Chondrocyte (in vitro differentiated cells): ENCODE results near the gene DOK5. TPM values are rescaled to one million over a fixed set of nuclear protein-coding genes. Genes with fewer than 3 reads are reported as not detected.
"Not testable (repeated sequence)": the region's sequence is repeated elsewhere in the genome, so short reads cannot be mapped to it uniquely, and the experiment has no call there.

Experiments used
- DNase-seq: peaks from one replicate; pipeline ENCODE4 v3.0.0; 2021; ENCODE audit warnings: mixed read lengths, low spot score
- H3K27ac Mint-ChIP-seq: one replicate; pipeline ENCODE4 v1.8.0; 2021; ENCODE audit warnings: mild to moderate bottlenecking, moderate library complexity, mixed read lengths; ENCODE audit not compliant: unreplicated experiment
- H3K27me3 Mint-ChIP-seq: 2 replicates; pipeline ENCODE4 v1.8.0; 2021; ENCODE audit warnings: low read depth, mixed read lengths
- H3K36me3 Mint-ChIP-seq: 2 replicates; pipeline ENCODE4 v1.8.0; 2021; ENCODE audit warnings: low read depth, mixed read lengths
- H3K4me1 Mint-ChIP-seq: 2 replicates; pipeline ENCODE4 v1.8.0; 2021; ENCODE audit warnings: low read depth, mild to moderate bottlenecking, mixed read lengths
- H3K4me3 Mint-ChIP-seq: one replicate; pipeline ENCODE4 v1.8.0; 2021; ENCODE audit warnings: mild to moderate bottlenecking, moderate library complexity, mixed read lengths; ENCODE audit not compliant: unreplicated experiment
- H3K9me3 Mint-ChIP-seq: 2 replicates; pipeline ENCODE4 v1.8.0; 2021; ENCODE audit warnings: low read depth, mixed read lengths
- total RNA-seq: library from RNA; stranded (reverse); gene quantifications from 3 replicates; pipeline ENCODE4 v1.2.1, GENCODE V29; 2021
- TF ChIP-seq, protein P1 (sequence below): fragments of 200-600 bp; sonication (generic); IDR thresholded peaks from 2 replicates; pipeline ENCODE4 v1.5.0; 2021; ENCODE audit warnings: antibody characterized with exemption, mild to moderate bottlenecking, moderate library complexity

DOK5 gene
- total RNA-seq, 1 donor from 2014 or later, result 8.7 TPM

DNA sequence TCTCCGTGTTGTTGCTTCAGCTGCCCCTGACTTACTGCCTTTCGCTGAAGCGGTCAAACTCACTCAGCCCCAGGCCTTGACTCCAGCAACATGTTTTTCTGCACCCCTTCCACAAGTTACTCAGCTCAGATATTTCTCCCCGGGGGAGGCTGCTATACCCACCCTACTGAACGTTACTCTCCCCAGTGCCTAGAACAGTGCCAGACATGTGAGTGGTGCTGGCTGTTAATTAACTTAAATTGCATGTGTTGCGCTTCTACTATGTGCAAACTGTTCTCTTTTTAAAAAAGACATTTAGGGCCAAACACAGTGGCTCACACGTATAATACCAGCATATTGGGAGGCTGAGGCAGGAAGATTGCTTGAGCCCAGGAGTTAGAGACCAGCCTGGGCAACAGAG lies 41.2 kb upstream of the DOK5 start:
- no peak for DNase-seq
- Mint-ChIP-seq H3K27ac (no peak overlapping the region), H3K36me3 (no peaks in the 10 kb centered on the region), H3K9me3 (no peaks in the 10 kb centered on the region), H3K4me1 (no peaks in the 10 kb centered on the region), H3K27me3 (no peaks in the 10 kb centered on the region), H3K4me3 (no peak overlapping the region)
- TF ChIP-seq, protein P1, sequence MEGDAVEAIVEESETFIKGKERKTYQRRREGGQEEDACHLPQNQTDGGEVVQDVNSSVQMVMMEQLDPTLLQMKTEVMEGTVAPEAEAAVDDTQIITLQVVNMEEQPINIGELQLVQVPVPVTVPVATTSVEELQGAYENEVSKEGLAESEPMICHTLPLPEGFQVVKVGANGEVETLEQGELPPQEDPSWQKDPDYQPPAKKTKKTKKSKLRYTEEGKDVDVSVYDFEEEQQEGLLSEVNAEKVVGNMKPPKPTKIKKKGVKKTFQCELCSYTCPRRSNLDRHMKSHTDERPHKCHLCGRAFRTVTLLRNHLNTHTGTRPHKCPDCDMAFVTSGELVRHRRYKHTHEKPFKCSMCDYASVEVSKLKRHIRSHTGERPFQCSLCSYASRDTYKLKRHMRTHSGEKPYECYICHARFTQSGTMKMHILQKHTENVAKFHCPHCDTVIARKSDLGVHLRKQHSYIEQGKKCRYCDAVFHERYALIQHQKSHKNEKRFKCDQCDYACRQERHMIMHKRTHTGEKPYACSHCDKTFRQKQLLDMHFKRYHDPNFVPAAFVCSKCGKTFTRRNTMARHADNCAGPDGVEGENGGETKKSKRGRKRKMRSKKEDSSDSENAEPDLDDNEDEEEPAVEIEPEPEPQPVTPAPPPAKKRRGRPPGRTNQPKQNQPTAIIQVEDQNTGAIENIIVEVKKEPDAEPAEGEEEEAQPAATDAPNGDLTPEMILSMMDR, result no peak

DNA sequence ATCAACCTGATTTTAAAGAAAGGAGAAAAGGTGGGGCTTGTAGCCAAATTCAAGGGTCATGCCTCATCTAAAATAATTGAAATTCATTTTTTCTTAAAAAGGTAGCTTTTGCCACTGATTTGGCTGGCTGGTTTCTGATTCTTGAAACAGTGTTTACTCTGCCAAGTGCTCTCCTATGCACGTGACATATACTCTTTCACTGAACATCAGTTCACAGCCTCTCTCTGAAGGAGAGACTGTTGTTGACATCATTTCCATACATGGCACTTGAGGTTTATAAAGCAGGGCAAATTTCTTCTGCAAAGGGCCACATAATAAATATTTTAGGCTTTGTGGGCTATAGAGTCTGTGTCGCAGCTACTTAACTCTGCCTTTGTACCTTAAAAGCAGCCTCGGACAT lies 40.4 kb upstream of the DOK5 start:
- no peaks in the 10 kb centered on the region for H3K9me3 Mint-ChIP-seq
- H3K4me1 Mint-ChIP-seq, result no peaks in the 10 kb centered on the region
- no peaks in the 10 kb centered on the region for H3K27me3 Mint-ChIP-seq
- no peak for DNase-seq
- no peak overlapping the region for H3K4me3 Mint-ChIP-seq
- H3K27ac Mint-ChIP-seq, result no peak overlapping the region
- H3K36me3 Mint-ChIP-seq, result no peaks in the 10 kb centered on the region
- TF ChIP-seq, protein P1, result no peak

DNA sequence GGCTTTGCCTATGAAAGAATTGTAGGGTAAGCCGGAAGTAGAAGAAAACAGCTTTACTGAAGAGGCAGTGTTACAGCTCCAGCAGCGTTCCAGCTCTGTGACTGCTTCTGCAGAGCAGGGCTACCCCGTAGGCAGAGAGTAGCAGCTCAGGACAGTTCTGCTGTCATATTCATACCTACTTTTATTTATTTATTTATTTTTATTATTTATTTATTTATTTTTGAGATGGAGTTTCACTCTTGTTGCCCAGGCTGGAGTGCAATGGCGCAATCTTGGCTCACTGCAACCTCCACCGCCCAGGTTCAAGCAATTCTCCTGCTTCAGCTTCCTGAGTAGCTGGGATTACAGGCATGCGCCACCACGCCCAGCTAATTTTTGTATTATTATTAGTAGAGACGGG lies 39.0 kb upstream of the DOK5 start:
- not testable (repeated sequence) for H3K36me3 Mint-ChIP-seq, H3K27ac Mint-ChIP-seq, H3K27me3 Mint-ChIP-seq, DNase-seq, H3K4me3 Mint-ChIP-seq, H3K4me1 Mint-ChIP-seq, H3K9me3 Mint-ChIP-seq

DNA sequence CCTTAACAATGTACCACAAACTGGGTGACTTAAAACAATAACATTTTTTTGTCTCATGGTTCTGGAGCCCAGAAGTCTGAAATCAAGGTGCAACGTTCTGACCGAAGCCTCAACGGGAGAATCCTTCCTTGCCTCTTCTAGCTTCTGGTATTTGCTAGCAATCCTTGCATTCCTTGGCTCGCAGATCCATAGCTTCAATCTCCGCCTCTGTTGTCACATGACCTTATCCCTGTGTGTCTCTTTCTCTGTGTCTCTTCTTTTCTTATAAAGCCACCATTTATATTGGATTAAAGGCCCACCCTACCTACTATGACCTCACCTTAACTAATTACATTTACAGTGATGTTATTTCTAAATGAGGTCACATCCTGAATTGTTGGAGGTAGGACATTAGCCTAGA lies 37.2 kb upstream of the DOK5 start:
- DNase-seq, result no peak
- Mint-ChIP-seq H3K36me3 (no peaks in the 10 kb centered on the region), H3K4me3 (no peak overlapping the region), H3K27me3 (peaks cover 6% of the 10 kb centered on the region), H3K27ac (no peak overlapping the region), H3K9me3 (peaks cover 5% of the 10 kb centered on the region), H3K4me1 (no peaks in the 10 kb centered on the region)
- TF ChIP-seq, protein P1, result no peak

DNA sequence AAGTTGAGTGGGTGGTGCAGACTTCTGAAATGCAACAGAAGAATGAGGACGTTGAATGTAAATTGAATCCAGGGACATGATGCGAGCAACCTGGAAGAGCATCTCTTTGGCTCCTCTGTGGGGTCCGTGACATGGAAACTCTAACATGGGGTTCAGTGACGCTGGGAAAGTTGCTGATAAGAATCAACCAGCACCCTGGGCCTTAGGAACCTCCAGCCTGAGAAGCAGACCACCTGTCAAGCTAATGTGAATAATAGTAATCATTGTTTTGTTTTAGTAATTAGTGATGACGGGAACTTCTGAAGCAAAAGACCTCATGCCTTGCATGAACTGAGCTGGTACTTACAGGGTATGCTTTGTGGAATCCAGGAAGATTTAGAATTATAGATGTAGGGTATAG lies 25.2 kb upstream of the DOK5 start:
- Mint-ChIP-seq H3K9me3 (peaks cover 4% of the 10 kb centered on the region), H3K27me3 (peaks cover 33% of the 10 kb centered on the region), H3K27ac (no peak overlapping the region), H3K36me3 (peaks cover 1% of the 10 kb centered on the region), H3K4me3 (no peak overlapping the region), H3K4me1 (no peaks in the 10 kb centered on the region)
- no peak for DNase-seq
- TF ChIP-seq, protein P1, result no peak

DNA sequence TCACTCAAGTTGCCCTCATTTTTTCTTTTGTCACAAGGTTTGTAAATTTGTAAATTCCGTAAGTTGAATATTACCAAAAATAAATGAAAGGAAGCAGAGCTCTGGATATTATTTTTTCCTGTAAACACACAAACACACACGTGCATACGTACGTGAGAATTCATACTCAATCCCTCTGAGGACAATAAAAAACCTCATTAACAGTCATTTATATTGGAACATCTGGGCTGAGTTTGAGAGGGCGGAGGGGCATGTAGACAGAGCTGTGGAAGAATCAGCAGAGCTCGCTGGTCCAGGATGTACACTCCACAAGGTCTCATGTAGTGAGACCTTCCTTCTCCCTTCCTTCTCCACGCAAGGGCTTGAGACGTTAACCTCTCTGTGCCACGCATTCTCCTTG lies 24.2 kb upstream of the DOK5 start:
- peaks cover 4% of the 10 kb centered on the region for H3K9me3 Mint-ChIP-seq
- no peak for DNase-seq
- TF ChIP-seq, protein P1, result no peak
- peaks cover 30% of the 10 kb centered on the region for H3K27me3 Mint-ChIP-seq
- H3K4me1 Mint-ChIP-seq, result no peaks in the 10 kb centered on the region
- H3K36me3 Mint-ChIP-seq, result peaks cover 1% of the 10 kb centered on the region
- no peak overlapping the region for H3K27ac Mint-ChIP-seq
- no peak overlapping the region for H3K4me3 Mint-ChIP-seq
